CD4-positive, alpha-beta T cell (primary cell): ENCODE data around the gene RNF130. TPM values are rescaled to one million over a fixed set of nuclear protein-coding genes. Genes with fewer than 3 reads are reported as not detected.

Source experiments
- ATAC-seq: fragments of 200-7000 bp; cut with Tn5 transposase; one replicate; pipeline ENCODE4 v1.10.0; 2022; ENCODE audit warnings: mild to moderate bottlenecking; ENCODE audit not compliant: poor library complexity
- CTCF ChIA-PET: fragments of 350-600 bp; sonication (Branson Sonifier 250); formaldehyde crosslinking; loops from one replicate; lab custom pipeline; 2021; ENCODE audit warnings: antibody characterized with exemption, inconsistent platforms; lab: Charles Lee
- POLR2A ChIA-PET: fragments of 350-600 bp; sonication (Branson Sonifier 250); formaldehyde crosslinking; loops from one replicate; lab custom pipeline; 2021; ENCODE audit warnings: antibody characterized with exemption, inconsistent platforms; lab: Charles Lee
- DNase-seq, 14 experiments: peaks; one replicate each; pipeline ENCODE4 v3.0.0-alpha.2; 2013 to 2020; ENCODE audit warnings: mixed read lengths in 2 of 14
- H3K27ac ChIP-seq, 2 donors: one replicate each; pipeline versions ENCODE4 v1.5.1 to v1.7.0; 2013; ENCODE audit warnings: low read length in 2 of 2, low read depth in 1 of 2, mild to moderate bottlenecking in 1 of 2
- H3K27me3 ChIP-seq, 2 experiments: 1 replicate in 1 of 2; 2 replicates in 1 of 2; pipeline versions ENCODE4 v1.6.1 to v1.7.0; 2013; ENCODE audit warnings: low read length in 2 of 2, control low read depth in 1 of 2, mild to moderate bottlenecking in 1 of 2, moderate library complexity in 1 of 2; ENCODE audit not compliant: insufficient read depth in 2 of 2, control insufficient read depth in 1 of 2
- H3K36me3 ChIP-seq: one replicate; pipeline ENCODE4 v1.6.1; 2013; ENCODE audit warnings: low read length, control low read depth; ENCODE audit not compliant: insufficient read depth
- H3K4me1 ChIP-seq: one replicate; pipeline ENCODE4 v1.6.1; 2013; ENCODE audit warnings: low read length, control low read depth; ENCODE audit not compliant: insufficient read depth
- H3K4me3 ChIP-seq: one replicate; pipeline ENCODE4 v1.5.1; 2013; ENCODE audit warnings: mild to moderate bottlenecking, low read length, moderate library complexity
- H3K9me3 ChIP-seq, 2 experiments: 1 replicate in 1 of 2; 2 replicates in 1 of 2; pipeline versions ENCODE4 v1.6.1 to v1.7.0; 2013; ENCODE audit warnings: low read length in 2 of 2, mild to moderate bottlenecking in 2 of 2, control low read depth in 1 of 2, moderate library complexity in 1 of 2; ENCODE audit not compliant: control insufficient read depth in 1 of 2, insufficient read depth in 1 of 2
- H3K27ac Mint-ChIP-seq: one replicate; pipeline ENCODE4 v1.8.0; 2020; ENCODE audit warnings: mixed read lengths
- H3K27me3 Mint-ChIP-seq: one replicate; pipeline ENCODE4 v1.8.0; 2021; ENCODE audit warnings: mixed read lengths
- H3K36me3 Mint-ChIP-seq: one replicate; pipeline ENCODE4 v1.8.0; 2021; ENCODE audit warnings: low read depth, mixed read lengths
- H3K4me1 Mint-ChIP-seq: one replicate; pipeline ENCODE4 v1.8.0; 2021; ENCODE audit warnings: low read depth, mixed read lengths
- H3K4me3 Mint-ChIP-seq: one replicate; pipeline ENCODE4 v1.8.0; 2020; ENCODE audit warnings: mild to moderate bottlenecking, mixed read lengths
- H3K9me3 Mint-ChIP-seq: one replicate; pipeline ENCODE4 v1.8.0; 2020; ENCODE audit warnings: mixed read lengths
- intact Hi-C, 2 experiments: fragments of 100-400 bp; cut with DNase I in 1 of 2; cut with micrococcal nuclease in 1 of 2; formaldehyde crosslinking; loops; one replicate each; pipeline versions ENCODE4 v1.15.1 to v1.9.0; 2023 to 2025; cut with DNase I, micrococcal nuclease
- total RNA-seq, 174 experiments: library from RNA in 2 of 174; stranded (reverse) in 2 of 174; gene quantifications; one replicate each; pipeline ENCODE4 v1.2.3 and lab custom pipeline; 2021 to 2026
- TF ChIP-seq, protein P1 (sequence below): fragments of 200-600 bp; IDR thresholded peaks from one replicate; pipeline ENCODE4 v1.8.0; 2022; ENCODE audit warnings: antibody characterized with exemption, mild to moderate bottlenecking

Gene RNF130
- total RNA-seq, 2 experiments from 2014 or later = 18.2 to 19.1 TPM

DNA sequence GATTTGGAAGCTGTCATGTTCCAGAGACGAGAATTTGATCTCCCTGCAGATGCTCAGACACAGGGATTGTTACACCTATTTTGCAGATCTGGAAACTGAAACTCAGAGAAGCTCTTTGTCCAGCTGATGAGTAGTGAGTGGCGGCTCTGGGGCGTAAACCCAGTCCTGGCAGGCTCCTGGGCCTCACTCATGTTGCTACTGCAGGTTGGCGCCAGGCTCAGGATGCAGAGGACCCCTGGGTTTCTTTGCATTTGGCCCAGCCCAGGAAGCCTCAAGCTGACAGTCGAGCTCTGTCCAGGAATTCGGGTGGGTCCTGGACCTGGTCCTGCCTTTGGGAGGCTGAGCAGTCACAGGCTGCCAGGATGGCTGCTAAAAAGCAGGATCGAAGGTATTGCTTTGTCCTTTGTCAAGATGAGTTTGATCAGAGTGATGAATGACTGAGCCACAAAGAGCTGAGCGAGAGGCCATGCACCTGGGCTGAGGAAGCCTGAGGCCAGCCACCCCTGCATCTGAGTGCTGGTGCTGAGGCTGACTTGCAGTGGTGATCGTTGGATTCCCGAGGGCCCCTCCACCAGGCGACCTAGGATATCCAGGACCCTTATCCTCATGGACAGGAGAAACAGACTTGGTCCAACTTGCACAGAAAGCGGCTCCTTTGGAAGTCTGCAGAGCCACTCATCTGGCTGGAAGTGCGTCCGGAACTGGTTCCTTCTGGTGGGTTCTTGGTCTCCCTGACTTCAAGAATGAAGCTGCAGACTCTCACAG, 8.3 kb upstream of the RNF130 start:
- Histone ChIP-seq H3K36me3 (no peaks in the 10 kb centered on the region), H3K9me3 (peaks cover 0 to 16% of the 10 kb centered on the region in 2 experiments), H3K27ac (no peak overlapping the region), H3K27me3 (peaks cover 26 to 28% of the 10 kb centered on the region in 2 experiments), H3K4me1 (peaks cover 11% of the 10 kb centered on the region), H3K4me3 (peak overlapping the region; percentile 25)
- DNase-seq = no peak
- ChIA-PET CTCF (interaction anchor here (0.8 to 1.4 kb wide), 2 partner anchors 10 to 249 kb away, joined by 3 to 5 read pairs; no protein-coding TSS in a partner anchor), POLR2A (interaction anchor here (0.5 kb wide), 1 partner anchor 1453 kb away, joined by 3 read pairs; no protein-coding TSS in a partner anchor)
- intact Hi-C loops = loop anchor here in 1 of 2 experiments (10.0 kb wide), 3 partner anchors 435 to 1845 kb away; partner anchors contain the start of genes PHYKPL and ZNF879
- peak overlapping the region; percentile 69 for H3K4me3 Mint-ChIP-seq
- no peak for ATAC-seq
- no peak overlapping the region for H3K27ac Mint-ChIP-seq
- no peaks in the 10 kb centered on the region for H3K9me3 Mint-ChIP-seq
- no peaks in the 10 kb centered on the region for H3K36me3 Mint-ChIP-seq
- H3K4me1 Mint-ChIP-seq = peaks cover 16% of the 10 kb centered on the region
- TF ChIP-seq, protein P1, sequence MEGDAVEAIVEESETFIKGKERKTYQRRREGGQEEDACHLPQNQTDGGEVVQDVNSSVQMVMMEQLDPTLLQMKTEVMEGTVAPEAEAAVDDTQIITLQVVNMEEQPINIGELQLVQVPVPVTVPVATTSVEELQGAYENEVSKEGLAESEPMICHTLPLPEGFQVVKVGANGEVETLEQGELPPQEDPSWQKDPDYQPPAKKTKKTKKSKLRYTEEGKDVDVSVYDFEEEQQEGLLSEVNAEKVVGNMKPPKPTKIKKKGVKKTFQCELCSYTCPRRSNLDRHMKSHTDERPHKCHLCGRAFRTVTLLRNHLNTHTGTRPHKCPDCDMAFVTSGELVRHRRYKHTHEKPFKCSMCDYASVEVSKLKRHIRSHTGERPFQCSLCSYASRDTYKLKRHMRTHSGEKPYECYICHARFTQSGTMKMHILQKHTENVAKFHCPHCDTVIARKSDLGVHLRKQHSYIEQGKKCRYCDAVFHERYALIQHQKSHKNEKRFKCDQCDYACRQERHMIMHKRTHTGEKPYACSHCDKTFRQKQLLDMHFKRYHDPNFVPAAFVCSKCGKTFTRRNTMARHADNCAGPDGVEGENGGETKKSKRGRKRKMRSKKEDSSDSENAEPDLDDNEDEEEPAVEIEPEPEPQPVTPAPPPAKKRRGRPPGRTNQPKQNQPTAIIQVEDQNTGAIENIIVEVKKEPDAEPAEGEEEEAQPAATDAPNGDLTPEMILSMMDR = no peak
- H3K27me3 Mint-ChIP-seq = peaks cover 60% of the 10 kb centered on the region

DNA sequence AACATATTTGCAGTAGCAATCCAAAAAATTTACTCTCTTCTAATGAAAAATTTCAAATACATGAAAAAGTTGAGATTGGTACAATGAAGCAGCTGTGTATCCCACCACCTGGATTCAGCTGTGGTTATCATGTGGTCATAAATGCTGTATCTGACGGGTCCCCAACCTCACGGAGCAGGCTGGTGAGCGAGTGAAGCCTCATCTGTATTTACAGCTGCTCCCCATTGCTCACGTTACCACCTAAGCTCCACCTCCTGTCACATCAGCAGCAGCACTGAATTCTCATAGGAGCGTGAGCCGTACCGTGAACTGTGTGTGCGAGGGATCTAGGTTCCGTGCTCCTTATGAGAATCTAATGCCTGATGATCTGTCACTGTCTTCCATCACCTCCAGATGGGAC, 6.8 kb upstream of the RNF130 start:
- Mint-ChIP-seq H3K4me3 (no peak overlapping the region), H3K36me3 (no peaks in the 10 kb centered on the region), H3K9me3 (no peaks in the 10 kb centered on the region), H3K27ac (no peak overlapping the region), H3K27me3 (peaks cover 48% of the 10 kb centered on the region), H3K4me1 (peaks cover 13% of the 10 kb centered on the region)
- intact Hi-C loops = loop anchor here in 1 of 2 experiments (10.0 kb wide), 2 partner anchors 1054 to 1844 kb away; partner anchors contain the start of genes PHYKPL and ZNF879
- H3K27ac ChIP-seq = no peak overlapping the region
- H3K4me1 ChIP-seq = peaks cover 11% of the 10 kb centered on the region
- no peak for DNase-seq
- H3K9me3 ChIP-seq = peaks cover 0 to 16% of the 10 kb centered on the region in 2 experiments
- no peak for ATAC-seq
- H3K4me3 ChIP-seq = no peak overlapping the region
- ChIA-PET POLR2A (no interaction called here), CTCF (interaction anchor here (1.4 kb wide), 1 partner anchor 12 kb away, joined by 5 read pairs; no protein-coding TSS in a partner anchor)
- H3K27me3 ChIP-seq = peaks cover 26 to 28% of the 10 kb centered on the region in 2 experiments
- no peaks in the 10 kb centered on the region for H3K36me3 ChIP-seq
- TF ChIP-seq, protein P1 = no peak

DNA sequence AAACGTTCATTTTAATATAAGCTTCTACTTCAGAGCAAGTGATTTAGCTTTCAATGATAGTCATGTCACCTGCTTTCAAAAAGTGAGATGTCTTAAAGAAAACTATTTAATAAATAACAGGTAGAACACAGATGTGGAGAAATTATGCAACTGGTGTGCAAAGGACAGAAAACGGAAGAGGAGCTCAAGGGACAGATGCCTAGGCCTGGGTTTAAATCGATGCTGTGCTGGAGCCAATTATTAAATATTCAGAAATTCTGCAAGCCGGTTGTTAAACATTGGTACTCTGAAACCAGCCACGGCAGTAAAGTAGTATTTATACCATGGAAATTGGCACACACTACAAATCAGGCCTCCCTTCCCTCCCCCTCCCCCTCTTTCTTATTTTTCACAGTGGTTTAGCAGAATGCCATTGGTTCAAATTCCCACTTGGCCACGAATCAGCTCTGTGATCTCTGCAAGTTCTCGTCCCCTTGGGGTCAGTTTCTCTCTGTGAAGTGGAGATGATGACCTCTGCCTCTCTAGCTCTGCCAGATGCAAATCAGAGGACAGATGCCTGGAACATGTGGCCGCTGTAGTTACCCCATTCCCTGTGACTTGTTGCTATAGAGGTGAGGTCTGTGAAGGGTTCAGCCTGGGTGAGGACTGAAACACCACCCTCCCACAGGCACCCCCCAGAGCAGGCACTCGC, 6.2 kb upstream of the RNF130 start:
- H3K4me1 Mint-ChIP-seq = peaks cover 13% of the 10 kb centered on the region
- DNase-seq = no peak
- no peaks in the 10 kb centered on the region for H3K36me3 Mint-ChIP-seq
- ChIA-PET POLR2A (no interaction called here), CTCF (no interaction called here)
- Histone ChIP-seq H3K4me1 (peaks cover 12% of the 10 kb centered on the region), H3K9me3 (peaks cover 0 to 17% of the 10 kb centered on the region in 2 experiments), H3K4me3 (no peak overlapping the region), H3K36me3 (no peaks in the 10 kb centered on the region), H3K27me3 (peaks cover 26 to 28% of the 10 kb centered on the region in 2 experiments), H3K27ac (no peak overlapping the region)
- intact Hi-C loops = loop anchor here in 1 of 2 experiments (10.0 kb wide), 2 partner anchors 1053 to 1843 kb away; partner anchors contain the start of genes PHYKPL and ZNF879
- H3K27ac Mint-ChIP-seq = no peak overlapping the region
- H3K9me3 Mint-ChIP-seq = no peaks in the 10 kb centered on the region
- TF ChIP-seq, protein P1 = no peak
- ATAC-seq = no peak
- H3K4me3 Mint-ChIP-seq = no peak overlapping the region
- H3K27me3 Mint-ChIP-seq = peaks cover 42% of the 10 kb centered on the region
